Prostate gland (tissue), 2 donors: ENCODE measurements around the gene CCER1.

Source experiments
- POLR2AphosphoS5 ChIP-seq: sonication (generic); formaldehyde crosslinking; IDR thresholded peaks from one replicate; pipeline ENCODE4 v1.6.1; 2017; ENCODE audit warnings: antibody characterized with exemption
- TF ChIP-seq, protein P1 (sequence below), 4 experiments: fragments of 200-600 bp in 2 of 4; fragments of 450-650 bp in 2 of 4; sonication (generic) in 2 of 4; IDR thresholded peaks; 1 replicate in 3 of 4; 2 replicates in 1 of 4; pipeline ENCODE4 v1.5.1; 2016 to 2019; ENCODE audit warnings: antibody characterized with exemption in 4 of 4, mild to moderate bottlenecking in 2 of 4, moderate library complexity in 2 of 4

DNA sequence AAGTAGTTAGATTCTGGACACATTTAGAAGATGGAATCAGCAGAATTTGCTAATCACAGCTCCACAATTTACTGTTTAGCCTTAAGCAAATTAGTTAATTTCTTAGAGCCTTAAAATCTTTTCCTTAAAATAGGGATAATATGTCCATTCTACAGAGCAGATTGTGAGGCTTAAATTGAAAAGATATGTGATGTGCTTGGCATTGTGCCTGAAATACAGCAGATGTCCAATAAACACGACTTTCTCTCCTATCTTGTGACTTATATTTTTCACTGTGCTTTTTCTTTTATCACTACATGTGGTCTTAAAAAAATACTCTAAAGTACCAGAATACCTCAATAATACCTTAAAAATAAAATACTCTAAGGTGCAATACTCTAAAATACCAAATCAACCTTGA lies 30.6 kb downstream of the CCER1 start:
- TF ChIP-seq, protein P1, sequence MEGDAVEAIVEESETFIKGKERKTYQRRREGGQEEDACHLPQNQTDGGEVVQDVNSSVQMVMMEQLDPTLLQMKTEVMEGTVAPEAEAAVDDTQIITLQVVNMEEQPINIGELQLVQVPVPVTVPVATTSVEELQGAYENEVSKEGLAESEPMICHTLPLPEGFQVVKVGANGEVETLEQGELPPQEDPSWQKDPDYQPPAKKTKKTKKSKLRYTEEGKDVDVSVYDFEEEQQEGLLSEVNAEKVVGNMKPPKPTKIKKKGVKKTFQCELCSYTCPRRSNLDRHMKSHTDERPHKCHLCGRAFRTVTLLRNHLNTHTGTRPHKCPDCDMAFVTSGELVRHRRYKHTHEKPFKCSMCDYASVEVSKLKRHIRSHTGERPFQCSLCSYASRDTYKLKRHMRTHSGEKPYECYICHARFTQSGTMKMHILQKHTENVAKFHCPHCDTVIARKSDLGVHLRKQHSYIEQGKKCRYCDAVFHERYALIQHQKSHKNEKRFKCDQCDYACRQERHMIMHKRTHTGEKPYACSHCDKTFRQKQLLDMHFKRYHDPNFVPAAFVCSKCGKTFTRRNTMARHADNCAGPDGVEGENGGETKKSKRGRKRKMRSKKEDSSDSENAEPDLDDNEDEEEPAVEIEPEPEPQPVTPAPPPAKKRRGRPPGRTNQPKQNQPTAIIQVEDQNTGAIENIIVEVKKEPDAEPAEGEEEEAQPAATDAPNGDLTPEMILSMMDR (IDR thresholded peaks at IDR 0.05), result no peak
- no peak for TF ChIP-seq POLR2AphosphoS5
